NCI-H2227 (cell line): ENCODE results near the gene CFAP300.
A peak's percentile ranks its signal among the peaks of the same experiment; 100 is the strongest.

Source experiments
- DNase-seq: peaks from one replicate; lab custom pipeline; 2025; ENCODE audit not compliant: unreplicated experiment; lab: John Stamatoyannopoulos, UW

The CFAP300 gene

GRCh38 chr11:102071497-102072472, 24.5 kb downstream of the CFAP300 start:
- DNase-seq, result no peak

GRCh38 chr11:102073253-102073652, 26.0 kb downstream of the CFAP300 start:
- no peak for DNase-seq

GRCh38 chr11:102079625-102080024, 32.4 kb downstream of the CFAP300 start:
- no peak for DNase-seq

- DNase-seq, result no peak
Measured at GRCh38 chr11:102081313-102081712, 34.1 kb downstream of the CFAP300 start.

GRCh38 chr11:102085864-102086551, 38.8 kb downstream of the CFAP300 start:
- no peak for DNase-seq

- DNase-seq, result no peak
Measured at GRCh38 chr11:102097186-102097585, 49.9 kb downstream of the CFAP300 start.

- DNase-seq, result no peak
Measured at GRCh38 chr11:102099755-102100154, 52.5 kb downstream of the CFAP300 start.

- DNase-seq, result no peak
Measured at GRCh38 chr11:102108734-102109440, 61.6 kb downstream of the CFAP300 start.

- DNase-seq, result peak; percentile 5
Measured at GRCh38 chr11:102109896-102110760, 62.9 kb downstream of the CFAP300 start, which contains the start of gene YAP1. TSS of gene YAP1 (plus strand) at chr11:102110447. CDS start at chr11:102110849, 402 bp downstream.

- DNase-seq, result no peak
Measured at GRCh38 chr11:102110761-102111010, 63.4 kb downstream of the CFAP300 start.

- DNase-seq, result no peak
Measured at GRCh38 chr11:102111011-102111786, 64.0 kb downstream of the CFAP300 start.

GRCh38 chr11:102111787-102112508, 64.7 kb downstream of the CFAP300 start:
- DNase-seq, result no peak

- no peak for DNase-seq
Measured at GRCh38 chr11:102112509-102112821, 65.2 kb downstream of the CFAP300 start.

- no peak for DNase-seq
Measured at GRCh38 chr11:102114032-102114431, 66.8 kb downstream of the CFAP300 start.

- DNase-seq, result no peak
Measured at GRCh38 chr11:102115557-102115956, 68.3 kb downstream of the CFAP300 start.

- no peak for DNase-seq
Measured at GRCh38 chr11:102116453-102117205, 69.4 kb downstream of the CFAP300 start.

GRCh38 chr11:102117472-102118113, 70.4 kb downstream of the CFAP300 start:
- no peak for DNase-seq

- no peak for DNase-seq
Measured at GRCh38 chr11:102118937-102119336, 71.7 kb downstream of the CFAP300 start.
